HG02623 (cell line): Measurements from ENCODE around the gene CGNL1.

ENCODE experiments used
- ATAC-seq: cut with Tn5 transposase; IDR thresholded peaks from one replicate; pipeline ENCODE4 v1.9.1; 2021; ENCODE audit warnings: moderate library complexity; ENCODE audit not compliant: unreplicated experiment

Gene CGNL1

GRCh38 chr15:57384024-57384423 lies 7.7 kb downstream of the CGNL1 start:
- ATAC-seq = no peak

GRCh38 chr15:57384816-57385215 lies 8.5 kb downstream of the CGNL1 start:
- ATAC-seq = no peak

- ATAC-seq = no peak
Measured at GRCh38 chr15:57385923-57386390, 9.7 kb downstream of the CGNL1 start.

GRCh38 chr15:57386976-57387375 lies 10.7 kb downstream of the CGNL1 start:
- ATAC-seq = no peak

- no peak for ATAC-seq
Measured at GRCh38 chr15:57387564-57388076, 11.3 kb downstream of the CGNL1 start.

- no peak for ATAC-seq
Measured at GRCh38 chr15:57388464-57388863, 12.2 kb downstream of the CGNL1 start.

GRCh38 chr15:57389991-57390390 lies 13.7 kb downstream of the CGNL1 start:
- no peak for ATAC-seq

GRCh38 chr15:57390583-57390982 lies 14.3 kb downstream of the CGNL1 start:
- no peak for ATAC-seq

GRCh38 chr15:57391537-57391936 lies 15.2 kb downstream of the CGNL1 start:
- no peak for ATAC-seq

- ATAC-seq = no peak
Measured at GRCh38 chr15:57393061-57393460, 16.8 kb downstream of the CGNL1 start.

GRCh38 chr15:57395292-57395691 lies 19.0 kb downstream of the CGNL1 start:
- ATAC-seq = no peak

- no peak for ATAC-seq
Measured at GRCh38 chr15:57398336-57398735, 22.0 kb downstream of the CGNL1 start.

- no peak for ATAC-seq
Measured at GRCh38 chr15:57401546-57401945, 25.2 kb downstream of the CGNL1 start.

- ATAC-seq = no peak
Measured at GRCh38 chr15:57403017-57403416, 26.7 kb downstream of the CGNL1 start.

GRCh38 chr15:57403566-57404325 lies 27.4 kb downstream of the CGNL1 start:
- ATAC-seq = no peak

- no peak for ATAC-seq
Measured at GRCh38 chr15:57405133-57405532, 28.8 kb downstream of the CGNL1 start.

- ATAC-seq = no peak
Measured at GRCh38 chr15:57406062-57406772, 29.9 kb downstream of the CGNL1 start.

- ATAC-seq = no peak
Measured at GRCh38 chr15:57410373-57410772, 34.1 kb downstream of the CGNL1 start.

GRCh38 chr15:57411945-57412768 lies 35.9 kb downstream of the CGNL1 start:
- no peak for ATAC-seq

- no peak for ATAC-seq
Measured at GRCh38 chr15:57415602-57416001, 39.3 kb downstream of the CGNL1 start.

- no peak for ATAC-seq
Measured at GRCh38 chr15:57418635-57419034, 42.3 kb downstream of the CGNL1 start.
